IPS-18c (cell line): Measurements from ENCODE around the gene WDR89.
"Not testable (repeated sequence)": the region's sequence is repeated elsewhere in the genome, so short reads cannot be mapped to it uniquely, and the experiment has no call there.

ENCODE experiments used
- H3K4me3 ChIP-seq: 2 replicates; pipeline ENCODE4 v1.7.0; 2013; ENCODE audit warnings: low read depth, mild to moderate bottlenecking, low read length, moderate library complexity; ENCODE audit not compliant: insufficient read depth
- H3K9me3 ChIP-seq: one replicate; pipeline ENCODE4 v1.6.1; 2013; ENCODE audit warnings: mild to moderate bottlenecking, low read length, moderate library complexity; ENCODE audit not compliant: control insufficient read depth, insufficient read depth

WDR89 gene

DNA sequence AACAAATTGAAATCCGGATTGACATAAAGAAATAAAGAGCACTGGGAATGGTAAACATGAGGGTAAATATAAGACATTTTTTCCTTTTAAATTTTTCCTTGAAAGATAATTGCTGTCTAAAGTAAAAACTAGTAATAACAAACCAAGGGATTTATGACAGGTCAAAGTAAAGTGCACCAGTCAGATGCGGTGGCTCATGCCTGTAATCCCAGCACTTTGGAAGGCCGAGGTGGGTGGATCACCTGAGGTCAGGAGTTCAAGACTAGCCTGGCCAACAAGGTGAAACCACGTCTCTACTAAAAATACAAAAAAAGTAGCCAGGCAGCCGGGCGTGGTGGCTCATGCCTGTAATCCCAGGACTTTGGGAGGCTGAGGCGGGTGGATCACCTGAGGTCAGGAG is 19.7 kb downstream of the WDR89 start:
- not testable (repeated sequence) for H3K4me3 ChIP-seq, H3K9me3 ChIP-seq

DNA sequence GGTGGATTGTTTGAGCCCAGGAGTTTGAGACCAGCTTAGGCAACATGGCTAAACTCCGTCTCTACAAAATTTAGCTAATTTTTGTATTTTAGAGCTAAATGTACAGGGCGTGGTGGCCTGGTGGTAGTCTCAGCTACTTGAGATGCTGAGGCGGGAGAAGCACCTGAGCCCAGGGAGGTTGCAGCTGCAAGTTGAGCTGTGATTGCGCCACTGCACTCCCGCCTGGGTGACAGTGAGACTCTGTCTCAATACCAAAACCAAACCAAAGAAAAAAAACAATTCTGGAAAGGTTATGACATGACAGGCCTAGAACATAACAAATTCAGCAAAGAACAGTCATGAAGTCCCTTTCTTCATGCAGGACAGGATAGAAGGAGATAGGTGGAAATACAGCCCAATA is 25.7 kb downstream of the WDR89 start:
- no peak overlapping the region for H3K4me3 ChIP-seq
- no peaks in the 10 kb centered on the region for H3K9me3 ChIP-seq

DNA sequence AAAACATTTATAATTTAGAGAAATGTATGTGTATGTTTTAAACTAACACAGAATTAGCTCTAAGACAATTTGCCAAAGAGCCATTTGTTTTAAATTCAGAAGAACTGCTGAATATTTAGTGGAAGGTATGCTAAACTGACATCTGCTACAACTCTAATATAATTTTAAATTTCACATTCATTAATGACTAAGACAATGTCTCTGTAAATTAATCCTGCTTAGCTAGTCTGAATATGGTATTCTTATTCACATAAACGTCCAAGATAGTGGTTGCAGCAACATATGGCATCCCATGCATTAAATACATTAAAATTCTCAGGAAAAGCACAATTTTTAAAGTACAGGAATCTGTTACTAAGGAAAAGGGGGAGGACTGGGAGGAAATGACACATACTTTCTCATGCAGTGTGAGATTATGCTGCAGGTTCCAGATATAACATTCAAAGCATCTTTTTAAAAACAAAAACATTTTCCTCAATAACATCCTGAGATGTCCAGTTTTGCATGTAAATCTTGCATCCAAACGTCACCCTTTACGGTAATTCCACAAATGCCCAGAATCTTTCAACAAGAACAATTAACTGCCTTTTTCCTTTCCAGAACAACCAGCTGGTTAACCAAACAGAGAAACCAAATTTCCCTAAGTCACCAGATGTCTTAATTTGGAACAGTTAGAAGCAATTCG is 26.9 kb downstream of the WDR89 start:
- no peak overlapping the region for H3K4me3 ChIP-seq
- no peaks in the 10 kb centered on the region for H3K9me3 ChIP-seq

- no peaks in the 10 kb centered on the region for H3K9me3 ChIP-seq
- H3K4me3 ChIP-seq: no peak overlapping the region
Observed at GRCh38 chr14:63611078-63611477, 30.6 kb downstream of the WDR89 start.

GRCh38 chr14:63605041-63605532 is 36.6 kb downstream of the WDR89 start:
- no peaks in the 10 kb centered on the region for H3K9me3 ChIP-seq
- H3K4me3 ChIP-seq: no peak overlapping the region

- no peak overlapping the region for H3K4me3 ChIP-seq
- no peaks in the 10 kb centered on the region for H3K9me3 ChIP-seq
Observed at GRCh38 chr14:63604626-63605025, 37.0 kb downstream of the WDR89 start.

DNA sequence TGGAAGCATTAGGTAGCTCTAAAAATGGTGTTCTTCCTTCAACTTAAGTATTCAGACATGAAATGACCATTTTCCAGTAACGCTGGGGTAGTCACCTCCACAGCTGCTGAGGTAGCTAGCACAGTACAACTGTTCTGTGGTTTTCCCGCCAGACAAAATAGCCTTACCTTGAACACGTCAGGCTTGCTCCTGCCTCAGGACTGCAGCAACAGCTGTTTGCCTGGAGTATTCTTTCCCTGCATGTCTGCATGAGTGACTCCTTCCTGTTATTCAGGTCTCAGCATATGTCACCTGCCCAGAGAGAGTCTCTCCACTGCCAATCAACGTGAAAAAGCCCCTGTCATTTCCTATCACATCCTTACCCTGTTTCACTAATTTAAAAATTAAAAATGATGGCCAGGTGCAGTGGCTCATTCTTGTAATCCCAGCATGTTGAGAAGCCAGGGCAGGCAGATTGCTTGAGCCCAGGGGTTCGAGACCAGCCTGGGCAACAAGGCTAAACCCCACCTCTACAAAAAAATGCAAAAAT is 37.9 kb downstream of the WDR89 start:
- Histone ChIP-seq H3K9me3 (no peaks in the 10 kb centered on the region), H3K4me3 (no peak overlapping the region)

GRCh38 chr14:63598807-63599206 is 42.9 kb downstream of the WDR89 start:
- Histone ChIP-seq H3K4me3 (no peak overlapping the region), H3K9me3 (peaks cover 11% of the 10 kb centered on the region)

DNA sequence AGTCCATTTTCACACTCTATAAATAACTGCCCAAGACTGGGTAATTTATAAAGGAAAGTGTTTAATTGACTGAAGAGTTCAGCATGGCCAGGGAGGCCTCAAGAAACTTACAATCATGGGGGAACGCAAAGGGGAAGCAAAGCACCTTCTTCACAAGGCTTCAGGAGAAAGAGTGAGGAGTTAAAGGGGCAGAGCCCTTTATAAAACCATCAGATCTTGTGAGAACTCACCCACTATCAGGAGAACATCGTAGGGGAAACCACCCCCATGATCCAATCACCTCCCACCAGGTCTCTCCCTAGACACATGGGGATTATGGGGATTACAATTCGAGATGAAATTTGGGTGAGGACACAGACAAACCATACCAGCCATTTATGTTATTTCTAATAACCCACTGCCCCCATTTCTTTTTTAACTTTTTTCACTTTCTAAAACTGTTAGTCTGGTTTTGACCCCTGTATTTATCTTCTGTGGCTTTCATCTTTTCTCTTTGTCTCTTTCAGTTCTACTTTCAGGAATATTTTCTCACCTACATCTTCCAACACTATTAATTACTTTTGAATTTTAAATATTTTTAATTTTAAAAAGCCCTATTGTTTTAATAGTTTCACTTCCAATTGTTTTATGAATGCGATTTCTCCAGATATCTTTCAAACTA is 44.5 kb downstream of the WDR89 start:
- H3K9me3 ChIP-seq: peaks cover 16% of the 10 kb centered on the region
- no peak overlapping the region for H3K4me3 ChIP-seq

GRCh38 chr14:63594455-63595372 is 47.0 kb downstream of the WDR89 start:
- peaks cover 19% of the 10 kb centered on the region for H3K9me3 ChIP-seq
- H3K4me3 ChIP-seq: no peak overlapping the region

DNA sequence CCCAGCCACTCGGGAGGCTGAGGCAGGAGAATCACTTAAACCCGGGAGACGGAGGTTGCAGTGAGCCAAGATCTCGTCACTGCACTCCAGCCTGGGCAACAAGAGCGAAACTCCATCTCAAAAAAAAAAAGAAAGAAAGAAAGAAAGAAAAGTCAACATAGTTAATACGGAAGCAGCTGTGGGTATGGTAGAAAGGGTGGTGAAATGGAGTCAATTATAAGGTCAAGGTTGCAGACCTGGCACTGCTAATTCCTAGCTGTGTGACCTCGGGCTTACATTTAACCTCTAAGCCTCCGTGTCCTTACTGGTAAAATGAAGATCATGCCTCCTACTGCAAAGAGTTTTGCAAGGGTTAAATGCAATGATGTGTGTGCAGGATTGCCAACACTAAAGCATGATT is 58.6 kb downstream of the WDR89 start:
- H3K4me3 ChIP-seq: not testable (repeated sequence)

DNA sequence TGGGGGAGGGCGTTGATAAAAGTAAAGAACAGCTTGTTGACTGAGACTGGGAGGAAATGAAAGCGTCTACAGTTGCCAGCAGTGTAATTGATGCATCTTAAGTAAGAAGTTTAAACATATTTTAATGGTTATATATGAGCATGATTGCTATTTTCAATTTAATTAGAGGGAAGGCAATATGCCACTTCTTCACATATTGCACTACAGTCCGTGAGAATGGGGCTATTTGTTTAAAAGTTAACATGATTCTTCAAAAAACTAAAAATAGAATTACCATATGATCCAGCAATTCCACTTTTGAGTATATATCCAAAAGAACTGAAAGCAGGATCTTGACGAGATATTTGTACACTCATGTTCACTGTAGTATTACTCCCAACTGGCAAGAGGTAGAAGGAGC is 60.2 kb downstream of the WDR89 start:
- no peaks in the 10 kb centered on the region for H3K9me3 ChIP-seq
- no peak overlapping the region for H3K4me3 ChIP-seq

More for the DNA sequence above, 58.6 kb downstream of the WDR89 start:
- H3K9me3 ChIP-seq: not testable (repeated sequence)

GRCh38 chr14:63578300-63578699 is 63.4 kb downstream of the WDR89 start:
- Histone ChIP-seq H3K4me3 (no peak overlapping the region), H3K9me3 (no peaks in the 10 kb centered on the region)

- Histone ChIP-seq H3K9me3 (no peaks in the 10 kb centered on the region), H3K4me3 (no peak overlapping the region)
Observed at GRCh38 chr14:63573581-63573980, 68.1 kb downstream of the WDR89 start.

- no peaks in the 10 kb centered on the region for H3K9me3 ChIP-seq
- H3K4me3 ChIP-seq: no peak overlapping the region
Observed at GRCh38 chr14:63565448-63565847, 76.2 kb downstream of the WDR89 start.

- Histone ChIP-seq H3K9me3 (no peaks in the 10 kb centered on the region), H3K4me3 (no peak overlapping the region)
Observed at GRCh38 chr14:63564318-63564717, 77.4 kb downstream of the WDR89 start.

GRCh38 chr14:63563370-63564026 is 78.2 kb downstream of the WDR89 start:
- Histone ChIP-seq H3K9me3 (no peaks in the 10 kb centered on the region), H3K4me3 (no peak overlapping the region)
